GM18507 (cell line): ENCODE results near the gene FLYWCH1.

Experiments
- DNase-seq: peaks from one replicate; pipeline ENCODE4 v3.0.0; 2011; ENCODE audit warnings: low read depth; ENCODE audit not compliant: insufficient read length; ENCODE audit errors: extremely low spot score
- FAIRE-seq: peaks from 2 replicates; lab custom pipeline; 2011; peaks lifted over from hg19 to GRCh38; lab: Jason Lieb, UNC

FLYWCH1 gene

GRCh38 chr16:2976201-2976600 lies 64.5 kb downstream of the FLYWCH1 start:
- DNase-seq, result no peak
- no peak for FAIRE-seq

GRCh38 chr16:2976673-2977072 lies 64.9 kb downstream of the FLYWCH1 start:
- no peak for FAIRE-seq

GRCh38 chr16:2977440-2977839 lies 65.7 kb downstream of the FLYWCH1 start:
- no peak for DNase-seq
- no peak for FAIRE-seq

More at GRCh38 chr16:2976673-2977072, 64.9 kb downstream of the FLYWCH1 start:
- no peak for DNase-seq

DNA sequence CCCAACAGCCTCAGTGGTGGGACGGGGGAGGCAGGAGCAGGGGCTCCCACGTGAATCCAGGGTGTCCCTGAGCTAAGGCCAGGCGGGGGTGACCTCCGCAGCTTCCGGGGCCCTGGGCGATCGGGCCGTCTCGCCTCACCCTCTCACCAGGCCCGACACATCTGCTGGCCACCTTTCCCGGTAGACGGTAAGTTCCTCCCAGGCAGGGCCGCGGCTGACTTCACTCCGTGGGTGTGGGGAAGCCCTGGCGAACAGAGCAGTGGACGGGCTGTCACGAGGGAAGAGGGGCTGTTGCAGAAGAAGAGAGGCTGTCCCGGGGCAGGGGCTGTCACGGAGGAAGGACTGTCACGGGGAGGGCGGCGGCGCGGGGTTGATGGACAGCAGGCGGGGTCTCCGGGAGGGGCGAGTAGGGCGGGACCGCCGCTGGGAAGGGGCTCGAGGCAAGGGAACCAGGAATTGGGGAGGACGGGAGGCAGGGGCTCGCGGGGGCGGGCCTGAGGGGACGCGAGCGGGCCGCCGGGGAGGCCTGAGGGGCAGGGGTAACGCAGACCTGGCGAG lies 68.0 kb downstream of the FLYWCH1 start:
- no peak for DNase-seq
- no peak for FAIRE-seq

GRCh38 chr16:2980227-2981176 lies 68.8 kb downstream of the FLYWCH1 start, which contains the start of gene PKMYT1:
Gene PKMYT1 (minus strand): TSS chr16:2980446. CDS start chr16:2979657, 789 bp downstream.
- DNase-seq (peak; percentile 100), FAIRE-seq (peak; percentile 87)

GRCh38 chr16:2981177-2981898 lies 69.6 kb downstream of the FLYWCH1 start:
- no peak for FAIRE-seq
- DNase-seq, result no peak

GRCh38 chr16:2981899-2982250 lies 70.1 kb downstream of the FLYWCH1 start:
- FAIRE-seq (no peak), DNase-seq (no peak)

GRCh38 chr16:2982402-2982801 lies 70.7 kb downstream of the FLYWCH1 start:
- DNase-seq (no peak), FAIRE-seq (no peak)

- DNase-seq (peak; percentile 76), FAIRE-seq (peak; percentile 73)
Observed at GRCh38 chr16:2983706-2984136, 72.0 kb downstream of the FLYWCH1 start.

- FAIRE-seq, result no peak
- DNase-seq, result no peak
Observed at GRCh38 chr16:2985462-2985861, 73.7 kb downstream of the FLYWCH1 start.

- DNase-seq (no peak), FAIRE-seq (no peak)
Observed at GRCh38 chr16:2985893-2986355, 74.2 kb downstream of the FLYWCH1 start.

GRCh38 chr16:2986623-2987188 lies 75.0 kb downstream of the FLYWCH1 start:
- FAIRE-seq, result no peak

DNA sequence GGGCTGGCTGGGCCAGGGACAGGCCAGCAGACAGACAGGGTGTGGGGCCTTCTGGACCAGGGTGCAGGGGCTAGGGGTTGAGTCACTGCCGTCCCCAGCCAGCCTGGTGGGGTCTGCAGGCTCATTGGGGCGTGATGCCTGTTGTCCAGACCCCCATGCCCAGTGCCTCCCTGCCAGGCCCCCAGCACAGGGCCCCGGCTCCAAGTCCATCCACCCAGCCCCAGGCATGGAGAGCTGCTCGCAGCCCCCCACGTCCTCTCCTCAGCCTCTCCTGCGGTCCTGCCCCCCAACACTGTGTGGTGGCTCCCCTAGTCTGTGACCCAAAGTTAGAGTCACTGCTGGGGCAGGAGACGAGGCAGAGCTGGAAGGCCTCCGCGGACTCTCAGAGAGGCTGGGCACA lies 75.6 kb downstream of the FLYWCH1 start:
- FAIRE-seq (no peak), DNase-seq (no peak)

More at GRCh38 chr16:2986623-2987188, 75.0 kb downstream of the FLYWCH1 start:
- DNase-seq, result no peak

GRCh38 chr16:2987833-2988232 lies 76.1 kb downstream of the FLYWCH1 start:
- FAIRE-seq (no peak), DNase-seq (no peak)

GRCh38 chr16:2988590-2989099 lies 76.9 kb downstream of the FLYWCH1 start:
- FAIRE-seq (no peak), DNase-seq (no peak)

GRCh38 chr16:2990891-2991290 lies 79.2 kb downstream of the FLYWCH1 start:
- no peak for DNase-seq
- no peak for FAIRE-seq

DNA sequence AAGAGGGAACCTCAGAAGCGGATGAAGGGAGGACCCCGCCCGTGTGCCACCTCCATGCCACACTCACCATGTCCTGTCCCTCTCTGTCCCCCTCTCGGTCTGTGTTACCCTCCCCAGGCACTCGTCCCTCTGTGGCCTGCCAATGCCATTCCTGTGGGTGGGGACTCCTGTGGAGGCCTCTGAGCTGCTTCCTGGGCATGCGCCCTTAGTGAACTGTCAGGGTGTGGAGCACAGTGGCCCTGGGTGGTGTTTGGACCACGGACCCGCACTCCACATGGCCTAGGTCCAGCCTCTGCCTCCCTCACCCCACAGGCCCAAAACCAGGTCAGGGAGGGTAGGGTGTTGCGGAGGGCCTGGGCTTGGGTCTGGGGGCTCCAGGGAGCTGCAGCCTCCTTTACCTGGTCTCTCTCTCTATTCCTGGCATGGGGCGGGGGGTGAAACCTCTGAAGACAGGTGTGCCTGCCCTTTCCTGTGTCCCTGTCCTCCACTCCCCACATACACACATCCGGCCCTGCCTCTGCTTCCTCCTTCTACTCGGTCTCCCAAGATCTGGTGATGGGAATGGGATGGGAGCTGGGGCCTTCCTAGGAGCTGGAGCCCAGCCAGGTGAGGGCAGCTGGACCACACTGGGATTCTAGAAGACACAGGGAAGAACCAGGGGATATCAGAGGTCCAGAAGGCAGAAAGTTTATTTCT lies 80.0 kb downstream of the FLYWCH1 start:
- no peak for DNase-seq
- FAIRE-seq, result no peak

DNA sequence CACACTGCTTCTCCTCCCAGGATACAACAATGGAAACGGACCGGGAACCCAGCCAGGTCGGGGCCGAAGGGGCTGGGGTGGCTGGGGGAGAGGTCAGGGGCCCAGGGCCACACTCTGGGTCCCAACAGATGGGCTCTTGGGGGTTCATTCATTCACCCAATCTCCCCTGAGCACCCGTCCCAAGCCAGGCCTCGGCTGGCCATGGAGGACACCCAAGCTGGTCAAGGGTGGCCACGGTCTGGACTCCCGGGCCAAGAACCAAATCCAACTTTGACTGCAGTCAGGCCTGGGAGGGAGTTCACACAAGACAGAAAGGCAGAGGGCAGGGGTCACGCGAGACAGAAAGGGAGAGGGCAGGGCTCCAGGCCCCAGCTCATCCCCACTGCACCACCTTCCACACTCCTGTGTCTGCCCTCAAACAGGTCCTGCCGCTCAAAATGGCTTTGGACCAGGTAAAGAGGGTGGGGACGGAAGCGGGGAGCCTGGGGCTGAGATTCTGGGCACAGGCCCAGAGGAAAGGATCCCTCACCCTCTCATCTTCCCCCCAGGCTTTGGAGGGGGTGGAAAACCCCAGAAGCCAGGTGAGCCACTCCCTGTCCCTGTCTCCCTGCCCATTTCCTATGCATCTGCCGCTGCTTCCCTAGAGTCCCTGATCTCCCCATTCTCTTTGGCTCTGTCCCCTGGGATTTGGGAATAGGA lies 80.8 kb downstream of the FLYWCH1 start:
- no peak for FAIRE-seq
- DNase-seq, result no peak
